GM19043 (cell line): ENCODE results near the gene MTAP.

ENCODE experiments used
- ATAC-seq: cut with Tn5 transposase; IDR thresholded peaks from one replicate; pipeline ENCODE4 v1.9.1; 2021; ENCODE audit warnings: low read depth; ENCODE audit not compliant: unreplicated experiment

Gene MTAP

GRCh38 chr9:21804331-21804730 lies 1.9 kb downstream of the MTAP start:
- ATAC-seq = no peak

- ATAC-seq = no peak
Observed at GRCh38 chr9:21804791-21805190, 2.4 kb downstream of the MTAP start.

GRCh38 chr9:21806644-21807043 lies 4.2 kb downstream of the MTAP start:
- ATAC-seq = no peak

DNA sequence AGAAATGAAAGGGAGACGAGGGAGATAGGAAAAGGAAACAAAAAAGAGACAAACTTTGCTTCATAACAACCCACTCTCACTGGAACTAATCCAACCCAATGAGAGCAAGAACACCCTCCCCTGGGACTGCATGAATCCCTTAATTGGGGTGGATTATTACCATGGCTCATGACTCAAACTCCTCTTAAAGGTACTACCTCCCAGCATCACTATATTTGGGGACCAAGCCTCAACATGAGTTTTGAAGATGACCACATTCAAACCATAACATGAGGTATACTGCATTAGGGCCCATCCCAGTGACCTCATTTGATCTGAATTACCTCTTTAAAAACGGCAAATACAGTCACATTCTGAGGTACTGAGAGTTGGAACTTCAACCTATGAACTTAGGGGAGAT lies 8.0 kb downstream of the MTAP start:
- no peak for ATAC-seq

GRCh38 chr9:21810881-21811280 lies 8.4 kb downstream of the MTAP start:
- ATAC-seq = no peak

DNA sequence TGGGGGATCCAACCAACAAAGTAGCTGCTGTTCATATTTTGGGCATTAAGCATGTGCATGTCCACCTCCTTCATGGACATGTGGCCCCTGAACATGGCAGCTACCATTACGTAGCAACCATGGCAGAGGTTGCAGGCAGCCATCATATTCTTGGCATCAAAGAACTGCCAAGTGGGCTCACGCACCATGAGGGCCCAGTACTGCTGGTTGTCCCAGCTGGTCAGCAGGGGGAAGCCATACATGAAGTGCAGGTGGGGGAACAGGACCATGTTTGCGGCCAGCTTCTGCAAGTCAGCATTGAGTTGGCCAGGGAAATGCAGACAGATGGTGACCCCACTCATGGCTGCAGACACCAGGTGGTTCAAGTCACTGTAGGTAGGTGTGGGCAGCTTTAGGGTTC lies 9.5 kb downstream of the MTAP start:
- no peak for ATAC-seq

DNA sequence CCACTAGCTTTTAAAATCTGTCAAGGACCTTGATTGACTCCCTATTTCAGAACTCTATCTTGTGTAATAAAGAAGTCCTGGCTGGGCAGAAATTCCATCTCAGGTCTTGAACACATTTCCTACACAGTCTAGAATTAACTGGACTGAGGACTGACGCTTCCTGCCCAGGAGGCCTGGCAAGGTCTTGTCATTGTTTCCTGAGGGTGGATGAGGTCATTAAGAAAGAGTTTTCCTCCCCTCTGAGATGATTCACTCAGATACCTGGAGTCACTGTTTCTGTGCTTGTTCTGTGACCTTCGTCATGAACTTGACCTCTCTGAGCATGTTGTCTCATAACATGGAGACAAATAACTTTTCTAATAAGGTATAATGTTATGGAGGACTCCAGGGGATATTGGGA lies 10.0 kb downstream of the MTAP start:
- ATAC-seq = no peak

DNA sequence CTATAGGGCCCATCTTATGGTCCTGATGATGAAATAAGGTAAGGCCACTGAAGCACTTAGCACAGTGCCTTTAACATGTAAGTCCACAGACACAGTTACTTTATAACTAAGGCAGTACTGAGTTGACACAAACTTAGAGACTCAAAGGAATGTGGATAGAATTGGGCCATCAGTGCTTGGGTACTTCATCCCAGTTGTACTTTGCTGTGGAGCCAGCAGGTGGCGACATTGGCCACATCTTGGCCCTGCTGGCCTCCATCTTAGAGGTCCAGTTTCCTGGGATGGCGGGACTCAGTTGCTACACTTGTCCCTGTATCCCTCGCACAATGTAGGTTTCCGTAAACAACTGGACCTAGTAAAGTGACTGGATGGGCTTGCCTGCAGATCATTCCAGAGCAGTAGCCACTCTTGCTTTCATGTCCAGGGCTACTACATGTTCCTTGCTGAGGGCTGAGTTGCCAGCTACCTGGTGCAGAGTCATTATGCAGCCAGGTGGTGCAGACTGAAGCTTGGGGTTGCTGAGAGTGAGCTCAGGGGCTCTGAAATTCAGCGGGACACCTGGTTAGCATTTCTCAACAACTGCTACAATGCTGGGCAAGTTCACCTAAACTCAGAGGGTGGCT lies 10.6 kb downstream of the MTAP start:
- peak; percentile 72 for ATAC-seq

GRCh38 chr9:21813575-21814473 lies 11.4 kb downstream of the MTAP start:
- ATAC-seq = no peak

DNA sequence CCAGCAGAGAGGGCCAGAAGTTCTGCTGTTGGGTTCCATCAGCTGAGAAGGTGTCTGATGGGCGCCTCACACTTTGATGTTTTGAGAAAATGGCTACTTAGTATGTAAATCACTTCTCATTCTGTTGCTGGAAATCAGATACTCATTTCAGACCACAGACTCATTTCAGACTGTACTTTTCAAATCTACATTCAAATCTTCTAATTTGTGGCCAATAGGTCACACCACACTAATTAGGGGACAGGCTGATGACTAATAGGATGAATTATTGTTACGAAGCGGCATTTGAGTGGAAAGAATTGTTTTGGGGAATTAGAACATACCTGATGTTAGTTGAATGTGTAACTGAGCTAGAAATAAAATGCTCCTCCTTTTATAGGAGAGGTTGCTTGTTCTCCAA lies 13.2 kb downstream of the MTAP start:
- ATAC-seq = no peak

DNA sequence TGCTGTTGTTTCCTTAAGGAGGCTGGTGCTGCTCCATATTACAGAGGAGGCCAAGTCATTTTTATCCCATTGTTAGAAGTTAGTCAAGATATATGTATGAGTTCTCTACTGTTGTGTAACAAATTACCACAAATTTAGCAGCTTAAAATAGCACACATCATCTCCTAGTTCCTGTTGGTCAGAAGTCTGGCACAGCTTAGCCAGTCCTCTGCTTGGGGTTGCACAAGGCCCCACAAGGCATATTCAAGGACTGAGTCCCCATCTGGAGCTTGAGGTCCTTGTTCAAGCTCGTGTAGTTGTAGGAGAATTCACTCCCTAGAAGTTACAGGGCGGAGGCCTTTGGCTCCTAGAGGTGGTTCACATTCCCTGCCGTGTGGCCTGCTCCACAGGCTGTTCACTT lies 14.7 kb downstream of the MTAP start:
- ATAC-seq = no peak

GRCh38 chr9:21825637-21826036 lies 23.2 kb downstream of the MTAP start:
- no peak for ATAC-seq

DNA sequence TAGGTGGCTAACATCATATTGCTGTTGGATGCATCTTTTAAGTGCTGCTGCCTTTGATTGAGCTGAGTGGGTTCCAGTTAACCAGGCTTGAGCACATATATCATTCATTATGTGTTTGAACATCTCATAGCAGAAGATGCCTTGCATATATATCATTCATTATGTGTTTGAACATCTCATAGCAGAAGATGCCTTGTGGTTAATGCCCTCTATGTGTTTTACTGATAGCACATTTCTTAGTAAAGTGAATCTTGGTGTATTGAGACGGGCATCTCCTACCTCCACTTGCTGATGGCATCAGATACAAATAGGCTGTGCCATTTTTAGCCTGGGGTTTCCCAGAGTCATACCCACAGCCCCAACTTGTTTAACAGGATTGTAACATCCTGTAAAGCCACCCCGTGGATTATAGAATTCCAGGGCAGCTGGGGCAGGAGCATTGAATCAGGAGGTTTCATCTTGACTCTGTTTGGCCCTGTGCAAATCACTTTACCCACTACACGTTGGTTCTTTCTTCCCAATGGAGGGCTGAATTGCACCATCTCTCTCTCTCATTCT lies 26.5 kb downstream of the MTAP start:
- ATAC-seq = no peak

- no peak for ATAC-seq
Observed at GRCh38 chr9:21830589-21830988, 28.2 kb downstream of the MTAP start.

DNA sequence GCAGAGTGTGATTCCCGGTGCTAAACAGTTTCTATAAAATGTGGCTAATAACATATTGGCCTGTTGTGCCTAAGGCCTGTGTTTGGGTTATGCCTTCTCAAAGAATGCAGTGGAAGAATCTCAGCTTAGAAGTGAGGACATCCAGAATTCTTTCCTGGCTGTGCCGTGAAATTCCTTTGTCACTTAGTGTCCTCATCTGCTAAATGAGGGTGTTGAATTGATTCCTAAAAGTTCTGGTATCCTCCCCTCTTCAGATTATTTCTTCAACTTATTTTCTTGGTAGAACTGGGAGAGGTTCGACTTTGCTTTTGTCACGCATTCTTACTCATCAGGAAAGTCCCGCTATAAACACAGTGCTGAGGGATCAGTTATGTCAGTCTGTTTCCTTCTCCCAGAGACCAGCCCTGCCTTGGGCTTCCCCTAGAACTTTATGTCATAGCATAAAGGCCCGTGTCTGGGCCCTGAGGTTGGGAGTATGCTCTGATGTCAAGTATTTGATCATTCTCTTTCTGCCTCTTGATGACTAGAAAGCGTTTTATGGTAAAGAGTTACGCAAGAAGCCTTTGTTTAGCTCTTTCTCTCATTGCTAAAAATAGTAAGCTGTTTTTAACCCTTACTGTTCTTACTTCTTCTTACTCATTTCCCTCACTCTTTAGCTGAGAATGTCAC lies 29.5 kb downstream of the MTAP start:
- peak; percentile 45 for ATAC-seq

GRCh38 chr9:21833090-21833801 lies 30.8 kb downstream of the MTAP start:
- ATAC-seq = peak; percentile 77

- no peak for ATAC-seq
Observed at GRCh38 chr9:21835121-21835520, 32.7 kb downstream of the MTAP start.

DNA sequence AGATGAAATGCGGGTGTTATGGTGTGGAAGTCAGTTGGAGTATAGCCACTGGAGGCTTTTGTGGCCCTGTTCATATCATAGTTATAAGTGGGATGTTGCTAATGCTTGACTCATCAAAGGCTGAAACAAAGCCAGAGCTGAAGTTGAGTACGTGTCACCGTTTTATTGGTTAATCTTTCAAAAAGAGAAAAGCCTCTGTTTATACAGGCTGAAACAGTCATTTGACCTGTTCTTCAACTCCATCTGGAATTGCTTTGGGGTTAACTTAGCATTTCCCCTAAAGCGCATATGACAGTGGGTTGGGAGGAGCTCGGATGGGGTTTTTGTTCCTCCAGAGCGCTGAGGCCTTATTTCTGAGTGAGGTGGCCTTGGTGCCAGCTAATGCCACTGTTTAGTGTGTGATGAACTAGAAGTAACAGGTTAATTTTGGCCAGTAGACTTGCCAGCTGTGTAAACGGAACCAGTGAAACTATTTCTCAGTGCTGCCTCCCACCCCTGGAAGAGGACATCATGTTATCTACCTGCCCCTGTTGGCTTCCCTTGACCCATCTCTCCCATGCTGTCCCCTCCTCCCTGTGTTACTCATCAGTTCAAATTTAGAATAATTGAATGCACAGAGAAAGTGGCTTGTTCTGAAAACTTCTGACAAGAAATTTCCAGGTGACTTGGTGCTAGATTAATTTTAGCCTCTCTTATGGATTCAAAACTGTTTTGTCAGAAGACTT lies 34.2 kb downstream of the MTAP start:
- ATAC-seq = no peak

DNA sequence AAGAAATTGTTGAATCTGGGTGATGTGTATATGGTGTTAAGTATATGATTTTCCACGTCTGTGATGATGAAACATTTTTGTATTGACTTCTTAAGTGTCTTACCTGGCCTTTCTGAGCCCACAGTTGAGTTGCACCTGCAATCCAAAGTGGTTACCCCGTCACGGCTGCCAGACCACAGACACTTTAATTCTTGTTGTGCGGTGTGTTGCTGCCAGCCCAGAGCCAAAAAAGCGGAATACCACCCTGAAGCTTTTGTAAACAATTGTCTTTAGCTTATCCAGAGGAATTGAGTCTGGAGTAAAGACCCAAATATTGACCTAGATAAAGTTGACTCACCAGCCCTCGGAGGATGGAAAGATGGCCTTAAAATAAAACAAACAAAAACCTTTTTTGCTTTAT lies 35.1 kb downstream of the MTAP start:
- ATAC-seq = no peak

GRCh38 chr9:21840647-21841046 lies 38.2 kb downstream of the MTAP start:
- no peak for ATAC-seq
